Activated T-helper 2 cell treated with anti-CD3 and anti-CD28 coated beads, Interferon-gamma antibody, Interleukin-2, Interleukin-4, amounts not matched to agents 10 μg/mL and 5 μg/mL and 100 μg/mL, durations not matched to agents 14 hours and 24 hours and 36 hours (primary cell): Measurements from ENCODE around the gene MRGPRF. TPM values are rescaled to one million over a fixed set of nuclear protein-coding genes. Genes with fewer than 3 reads are reported as not detected.

Experiments used
- DNase-seq: peaks from one replicate; pipeline ENCODE4 v3.0.0; 2021; ENCODE audit warnings: low spot score
- H3K27ac Mint-ChIP-seq: one replicate; pipeline ENCODE4 v1.8.0; 2021; ENCODE audit warnings: mixed read lengths
- H3K27me3 Mint-ChIP-seq: one replicate; pipeline ENCODE4 v1.8.0; 2021; ENCODE audit warnings: low read depth, mixed read lengths
- H3K36me3 Mint-ChIP-seq: one replicate; pipeline ENCODE4 v1.8.0; 2021; ENCODE audit warnings: low read depth, mixed read lengths
- H3K4me1 Mint-ChIP-seq: one replicate; pipeline ENCODE4 v1.8.0; 2021; ENCODE audit warnings: low read depth, mixed read lengths
- H3K4me3 Mint-ChIP-seq: one replicate; pipeline ENCODE4 v1.8.0; 2021; ENCODE audit warnings: low read depth, mild to moderate bottlenecking, moderate library complexity, mixed read lengths
- H3K9me3 Mint-ChIP-seq: one replicate; pipeline ENCODE4 v1.8.0; 2021; ENCODE audit warnings: mixed read lengths
- intact Hi-C: fragments of 100-400 bp; cut with micrococcal nuclease; formaldehyde crosslinking; loops from one replicate; pipeline ENCODE4 v1.15.1; 2023
- total RNA-seq: library from RNA; stranded (reverse); gene quantifications from 2 replicates; pipeline ENCODE4 v1.2.3, GENCODE V29; 2022

MRGPRF gene
- total RNA-seq, 1 donor from 2014 or later: not detected

DNA sequence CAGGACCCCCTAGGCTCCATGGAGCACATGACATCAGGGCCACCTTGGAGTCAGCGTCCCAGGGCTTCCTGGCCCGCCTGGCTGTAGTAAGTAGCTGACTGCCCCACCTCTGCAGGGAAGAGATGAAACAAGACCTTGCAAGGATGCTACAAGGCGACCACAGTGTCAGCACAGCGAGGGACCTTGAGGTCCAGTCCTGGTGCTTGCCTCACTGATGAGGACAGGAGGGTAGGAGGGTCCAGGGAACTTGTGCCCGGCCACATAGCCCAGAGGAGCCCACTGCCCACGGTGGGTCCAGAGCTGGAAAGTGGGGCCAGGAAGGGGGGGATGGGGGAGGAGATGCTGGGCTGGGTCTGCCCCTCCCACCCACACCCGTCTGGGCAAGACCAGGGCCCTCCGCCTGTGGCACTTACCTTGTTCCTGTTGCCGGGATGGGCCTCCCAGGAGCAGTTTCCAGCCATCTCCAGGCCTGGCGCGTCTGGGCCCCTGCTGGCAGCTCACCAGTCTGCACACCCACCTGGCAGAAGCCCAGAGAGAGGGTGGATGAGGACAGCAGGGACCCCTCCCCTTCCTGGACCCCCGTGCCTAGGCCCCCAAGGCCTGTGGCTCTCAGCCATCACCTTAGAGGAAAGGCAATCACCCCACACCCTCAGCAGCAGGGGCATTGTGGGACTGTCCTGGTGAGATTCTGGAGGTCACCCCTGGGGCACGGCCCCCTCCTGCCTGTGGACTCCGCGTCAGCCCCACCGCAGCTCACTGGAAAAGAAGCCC, 3.4 kb downstream of the MRGPRF start:
- Mint-ChIP-seq H3K27ac (no peak overlapping the region), H3K4me1 (no peaks in the 10 kb centered on the region), H3K27me3 (peaks cover 24% of the 10 kb centered on the region), H3K9me3 (no peaks in the 10 kb centered on the region), H3K4me3 (no peak overlapping the region), H3K36me3 (no peaks in the 10 kb centered on the region)
- DNase-seq: no peak
- intact Hi-C loops: no loop called here

DNA sequence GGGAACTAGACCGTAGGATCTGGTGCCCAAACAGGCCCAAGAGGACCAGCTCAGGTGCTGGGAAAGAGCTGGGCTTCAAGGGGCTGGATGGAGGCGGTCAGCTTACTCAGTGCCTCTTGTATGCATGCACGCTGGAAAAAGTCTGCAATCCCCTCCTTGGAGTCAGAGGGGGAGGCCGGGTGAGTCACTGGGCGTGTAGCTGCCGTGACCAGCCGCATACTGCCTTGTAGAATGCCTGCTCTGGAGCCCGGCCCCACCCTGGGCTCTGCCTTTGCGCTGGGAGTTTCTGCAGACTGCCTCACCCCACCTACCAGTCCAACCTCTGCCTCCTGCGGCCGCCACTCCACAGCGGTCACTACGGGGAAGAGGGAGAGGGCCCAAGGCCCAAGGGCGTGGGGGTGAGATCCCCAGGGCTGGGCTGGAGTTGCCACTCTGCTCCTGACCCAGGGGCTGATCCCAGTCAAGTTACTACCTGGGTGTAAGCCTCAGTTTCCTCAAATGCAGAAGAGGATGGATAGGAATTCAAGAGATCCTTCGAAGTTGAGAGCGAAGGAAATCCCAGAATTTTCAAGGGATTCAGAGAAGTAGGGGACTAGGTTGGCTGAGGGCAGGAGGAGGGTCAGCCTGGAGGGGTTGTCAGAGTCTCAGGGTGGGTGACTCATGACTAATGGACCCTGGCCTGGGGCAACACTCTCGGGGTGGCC, 4.2 kb downstream of the MRGPRF start:
- intact Hi-C loops: no loop called here
- Mint-ChIP-seq H3K36me3 (no peaks in the 10 kb centered on the region), H3K9me3 (no peaks in the 10 kb centered on the region), H3K4me1 (no peaks in the 10 kb centered on the region), H3K27me3 (peaks cover 17% of the 10 kb centered on the region), H3K27ac (no peak overlapping the region), H3K4me3 (no peak overlapping the region)
- DNase-seq: no peak

DNA sequence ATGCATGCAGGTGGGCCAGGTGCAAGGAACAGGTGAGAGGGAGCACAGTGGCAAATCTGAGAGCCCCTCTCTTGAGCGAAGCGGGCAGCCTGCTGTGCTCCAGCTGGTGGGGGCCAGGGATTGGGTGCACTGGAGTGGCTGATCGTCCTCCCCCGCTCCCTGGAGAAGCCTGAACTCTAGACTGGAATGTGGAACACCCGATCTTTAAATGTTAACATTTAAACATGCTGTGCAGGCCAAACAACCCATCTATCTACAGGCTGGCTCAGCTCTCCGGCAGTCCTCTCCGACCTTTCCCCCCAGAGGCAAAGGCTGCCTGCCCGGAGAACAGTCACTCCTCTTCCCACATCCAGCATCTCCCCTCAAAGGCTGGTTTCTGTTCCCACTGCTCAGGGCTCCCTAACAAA, 5.1 kb downstream of the MRGPRF start:
- no peak overlapping the region for H3K4me3 Mint-ChIP-seq
- H3K9me3 Mint-ChIP-seq: no peaks in the 10 kb centered on the region
- no peak overlapping the region for H3K27ac Mint-ChIP-seq
- H3K4me1 Mint-ChIP-seq: no peaks in the 10 kb centered on the region
- intact Hi-C loops: no loop called here
- peaks cover 17% of the 10 kb centered on the region for H3K27me3 Mint-ChIP-seq
- no peaks in the 10 kb centered on the region for H3K36me3 Mint-ChIP-seq
- DNase-seq: no peak

DNA sequence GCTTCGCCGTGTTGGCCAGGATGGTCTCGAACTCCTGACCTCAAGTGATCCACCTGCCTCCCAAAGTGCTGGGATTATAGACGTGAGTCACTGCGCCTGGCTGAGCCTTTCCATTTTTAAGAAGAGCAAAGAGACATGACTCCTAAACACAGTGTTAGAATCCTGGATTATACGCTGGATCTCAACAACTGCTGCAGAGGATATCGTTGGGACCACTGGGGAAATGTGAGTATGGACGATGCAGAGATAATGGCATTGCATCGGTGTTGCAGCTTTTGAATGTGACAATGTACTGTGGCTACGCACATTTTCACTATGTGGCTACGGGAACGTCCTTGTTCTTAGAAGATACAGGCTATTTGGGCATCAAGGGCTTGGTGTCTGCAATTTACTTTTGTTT, 6.2 kb downstream of the MRGPRF start:
- no peak for DNase-seq
- Mint-ChIP-seq H3K4me1 (no peaks in the 10 kb centered on the region), H3K36me3 (no peaks in the 10 kb centered on the region), H3K4me3 (no peak overlapping the region), H3K27ac (no peak overlapping the region), H3K27me3 (peaks cover 9% of the 10 kb centered on the region), H3K9me3 (no peaks in the 10 kb centered on the region)
- intact Hi-C loops: no loop called here

DNA sequence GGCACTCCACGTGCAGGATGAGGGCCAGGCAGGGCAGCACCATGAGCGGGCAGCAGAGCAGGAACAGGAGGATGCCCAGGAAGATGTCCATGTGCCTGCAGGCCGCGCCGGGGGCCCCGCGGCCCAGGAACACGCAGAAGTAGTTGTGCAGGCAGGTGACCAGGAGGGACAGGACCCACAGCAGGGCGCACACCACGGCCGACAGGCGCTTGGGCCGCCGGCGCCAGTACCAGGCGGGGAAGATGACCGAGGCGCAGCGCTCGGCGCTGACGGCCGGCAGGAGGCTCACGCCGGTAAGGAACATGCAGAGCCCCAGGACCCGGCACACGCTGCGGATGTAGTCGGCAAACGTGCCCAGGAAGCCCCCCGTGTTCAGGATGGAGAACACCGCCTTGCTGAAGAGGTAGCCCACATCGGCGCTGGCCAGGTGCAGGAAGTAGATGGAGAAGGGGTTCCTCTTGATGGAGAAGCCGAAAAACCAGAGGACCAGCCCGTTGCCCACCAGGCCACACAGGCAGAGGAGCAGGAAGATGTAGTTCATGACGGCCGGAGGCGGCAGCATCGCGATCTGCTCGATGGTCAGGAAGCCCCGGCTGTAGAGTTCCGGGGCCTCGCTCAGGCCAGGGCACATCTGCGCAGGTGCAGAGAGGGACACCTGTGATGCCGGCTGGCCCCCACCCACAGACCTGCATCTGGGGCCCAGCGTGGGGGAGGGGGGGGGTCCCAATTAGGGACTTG, 7.2 kb downstream of the MRGPRF start:
- Mint-ChIP-seq H3K36me3 (no peaks in the 10 kb centered on the region), H3K4me3 (no peak overlapping the region), H3K27ac (no peak overlapping the region), H3K9me3 (no peaks in the 10 kb centered on the region), H3K27me3 (peaks cover 4% of the 10 kb centered on the region), H3K4me1 (no peaks in the 10 kb centered on the region)
- DNase-seq: no peak
- intact Hi-C loops: no loop called here

DNA sequence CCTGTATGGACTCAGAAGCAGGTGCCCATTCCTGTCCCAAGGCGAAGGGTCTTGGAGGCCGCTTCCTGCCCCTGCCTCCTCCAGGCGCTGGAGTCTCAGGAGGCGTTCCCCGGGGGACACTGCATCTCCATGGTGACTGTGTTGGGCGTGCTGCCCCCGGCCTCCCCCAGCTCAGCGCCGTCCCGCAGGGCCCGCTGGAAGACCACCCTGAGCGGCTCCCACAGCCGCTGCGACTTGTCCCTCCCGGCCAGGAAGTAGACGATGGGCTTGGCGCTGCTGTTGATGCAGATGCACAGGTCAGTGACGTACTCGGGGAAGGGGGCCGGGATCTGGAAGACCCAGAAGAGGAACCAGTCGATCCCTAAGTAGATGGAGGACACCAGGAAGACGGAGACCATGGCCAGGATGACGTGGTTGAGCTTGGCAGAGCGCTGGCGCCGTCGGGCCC, 7.8 kb downstream of the MRGPRF start:
- H3K27me3 Mint-ChIP-seq: peaks cover 4% of the 10 kb centered on the region
- intact Hi-C loops: no loop called here
- no peaks in the 10 kb centered on the region for H3K36me3 Mint-ChIP-seq
- no peak overlapping the region for H3K27ac Mint-ChIP-seq
- no peak for DNase-seq
- no peak overlapping the region for H3K4me3 Mint-ChIP-seq
- no peaks in the 10 kb centered on the region for H3K4me1 Mint-ChIP-seq
- H3K9me3 Mint-ChIP-seq: no peaks in the 10 kb centered on the region

DNA sequence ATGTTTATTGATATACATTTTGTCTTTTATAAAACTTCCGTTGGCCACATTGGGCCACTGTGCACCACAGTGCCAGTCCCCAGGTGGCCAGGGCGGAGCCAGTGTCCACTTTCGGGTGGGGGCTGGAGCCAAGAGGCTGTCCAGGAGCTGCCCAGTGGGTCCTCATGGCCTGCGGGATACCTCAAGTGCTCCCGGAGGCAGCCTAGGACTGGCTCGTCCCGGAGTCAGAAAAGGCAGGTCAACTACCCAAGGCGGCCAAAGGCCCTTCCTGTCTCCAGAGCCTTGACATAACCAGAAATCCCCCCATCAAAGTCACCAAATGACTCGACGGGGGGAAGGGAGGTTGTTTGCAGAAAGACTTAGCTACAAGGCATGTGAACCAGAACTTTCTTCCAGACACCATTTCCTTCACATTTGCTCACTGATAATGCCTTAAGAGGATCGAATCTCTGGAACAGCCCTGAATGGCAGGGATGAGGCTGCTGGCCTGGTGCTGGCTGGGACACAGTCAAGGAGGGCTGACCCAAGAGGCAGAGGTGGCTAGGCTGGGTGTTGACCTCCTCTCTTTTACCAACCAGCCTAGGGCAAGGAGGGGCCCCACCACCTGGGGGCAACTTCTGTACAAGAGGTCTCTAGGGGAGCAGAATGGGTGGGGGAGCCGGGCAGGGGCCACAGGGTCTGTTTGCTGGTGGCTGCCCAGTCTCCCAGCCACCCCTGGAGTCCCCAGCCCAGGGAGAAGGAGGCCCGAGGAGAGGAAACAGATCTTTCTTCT, 8.4 kb downstream of the MRGPRF start:
- Mint-ChIP-seq H3K4me3 (no peak overlapping the region), H3K27ac (no peak overlapping the region), H3K9me3 (no peaks in the 10 kb centered on the region), H3K36me3 (no peaks in the 10 kb centered on the region), H3K27me3 (peaks cover 2% of the 10 kb centered on the region), H3K4me1 (no peaks in the 10 kb centered on the region)
- no peak for DNase-seq
- intact Hi-C loops: no loop called here

DNA sequence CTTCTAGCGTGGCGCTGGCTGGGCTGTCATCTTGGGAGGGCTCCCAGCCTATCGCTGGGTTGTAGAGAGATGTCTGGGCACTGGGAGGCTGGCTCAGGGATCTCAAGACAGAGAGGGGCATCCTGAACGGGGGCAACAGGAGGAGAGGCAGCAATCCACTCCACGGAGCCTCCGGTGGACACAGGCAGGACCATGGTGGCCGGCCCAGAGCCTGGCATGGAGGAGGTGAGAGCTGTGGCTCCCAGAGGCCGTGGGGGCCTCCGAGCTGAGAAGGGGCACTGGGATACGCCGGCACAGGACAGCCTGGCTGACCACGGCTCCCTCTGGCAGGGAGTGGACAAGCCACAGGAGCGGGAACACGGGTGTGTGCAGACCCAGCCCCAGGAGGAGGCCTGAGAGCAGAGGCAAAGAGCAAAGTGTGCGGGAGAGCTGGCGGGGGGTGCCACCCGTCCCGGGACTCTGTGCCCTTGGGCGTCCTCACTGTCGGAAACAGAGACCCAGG, 9.1 kb downstream of the MRGPRF start:
- DNase-seq: no peak
- no peaks in the 10 kb centered on the region for H3K4me1 Mint-ChIP-seq
- intact Hi-C loops: no loop called here
- no peak overlapping the region for H3K4me3 Mint-ChIP-seq
- no peaks in the 10 kb centered on the region for H3K36me3 Mint-ChIP-seq
- H3K27ac Mint-ChIP-seq: no peak overlapping the region
- peaks cover 4% of the 10 kb centered on the region for H3K27me3 Mint-ChIP-seq
- no peaks in the 10 kb centered on the region for H3K9me3 Mint-ChIP-seq

DNA sequence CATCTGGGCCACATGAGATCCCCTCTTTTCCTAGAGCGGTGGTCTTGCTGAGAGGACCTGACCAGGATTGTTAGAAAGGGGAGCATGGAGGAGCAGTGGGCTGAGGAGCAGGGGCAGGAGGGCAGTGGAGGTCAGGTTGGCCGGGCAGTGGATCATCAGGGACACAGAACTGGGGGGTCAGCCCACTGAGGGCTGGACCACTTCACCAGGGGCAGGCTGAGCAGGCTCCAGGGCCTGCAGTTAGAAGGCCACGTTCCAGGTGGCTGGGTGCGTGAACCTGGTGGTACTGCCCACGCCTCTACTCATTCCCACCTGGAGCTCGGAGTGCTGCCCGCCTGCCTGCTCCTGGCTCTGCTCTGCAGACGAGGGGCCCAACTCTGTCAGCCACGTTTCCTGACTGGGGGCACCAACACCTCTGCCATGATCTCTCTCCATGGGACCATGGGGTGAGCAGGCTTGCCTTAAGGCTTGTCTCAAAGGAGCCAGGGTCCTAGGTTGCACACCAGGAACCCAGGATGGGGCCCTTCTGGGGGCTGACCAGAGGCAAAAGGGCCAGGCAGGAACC, 9.7 kb downstream of the MRGPRF start:
- no peaks in the 10 kb centered on the region for H3K9me3 Mint-ChIP-seq
- intact Hi-C loops: no loop called here
- H3K36me3 Mint-ChIP-seq: no peaks in the 10 kb centered on the region
- H3K4me1 Mint-ChIP-seq: no peaks in the 10 kb centered on the region
- DNase-seq: no peak
- no peak overlapping the region for H3K27ac Mint-ChIP-seq
- no peak overlapping the region for H3K4me3 Mint-ChIP-seq
- peaks cover 4% of the 10 kb centered on the region for H3K27me3 Mint-ChIP-seq

DNA sequence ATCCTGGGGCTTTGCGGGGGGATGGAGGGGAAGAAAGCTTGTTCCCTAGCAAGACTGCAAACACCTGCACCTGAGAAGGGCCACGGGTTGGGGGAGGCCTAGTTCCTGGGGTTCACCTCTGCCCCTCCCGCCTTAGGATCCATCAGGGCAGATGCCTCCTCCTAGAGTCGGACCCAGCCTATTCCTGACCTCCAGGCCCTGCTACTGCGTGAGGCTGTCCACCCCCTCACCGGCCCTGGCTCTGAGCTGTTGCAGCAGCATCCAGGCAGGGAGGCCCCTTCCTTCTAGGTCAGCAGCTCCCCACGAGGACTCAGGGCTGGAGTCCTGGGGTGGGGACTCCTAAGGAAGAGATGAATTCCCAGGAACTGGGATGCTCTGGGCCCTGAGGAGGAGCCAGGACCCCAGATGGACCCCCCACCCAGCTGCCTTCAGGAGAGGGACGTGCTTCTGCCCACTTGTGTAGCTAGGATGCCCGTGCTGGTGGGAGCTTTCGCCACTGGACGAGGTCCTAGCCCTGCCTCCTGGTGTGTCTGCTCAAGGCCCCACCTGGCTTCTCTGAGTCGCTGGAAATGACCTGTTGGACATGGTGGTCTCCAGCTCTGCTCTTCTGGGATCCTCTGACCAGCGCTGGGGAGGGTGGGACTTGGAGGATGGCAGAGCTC, 10.3 kb downstream of the MRGPRF start:
- no peak for DNase-seq
- H3K4me1 Mint-ChIP-seq: no peaks in the 10 kb centered on the region
- H3K27me3 Mint-ChIP-seq: peaks cover 4% of the 10 kb centered on the region
- H3K27ac Mint-ChIP-seq: no peak overlapping the region
- H3K9me3 Mint-ChIP-seq: no peaks in the 10 kb centered on the region
- intact Hi-C loops: no loop called here
- no peak overlapping the region for H3K4me3 Mint-ChIP-seq
- H3K36me3 Mint-ChIP-seq: no peaks in the 10 kb centered on the region

DNA sequence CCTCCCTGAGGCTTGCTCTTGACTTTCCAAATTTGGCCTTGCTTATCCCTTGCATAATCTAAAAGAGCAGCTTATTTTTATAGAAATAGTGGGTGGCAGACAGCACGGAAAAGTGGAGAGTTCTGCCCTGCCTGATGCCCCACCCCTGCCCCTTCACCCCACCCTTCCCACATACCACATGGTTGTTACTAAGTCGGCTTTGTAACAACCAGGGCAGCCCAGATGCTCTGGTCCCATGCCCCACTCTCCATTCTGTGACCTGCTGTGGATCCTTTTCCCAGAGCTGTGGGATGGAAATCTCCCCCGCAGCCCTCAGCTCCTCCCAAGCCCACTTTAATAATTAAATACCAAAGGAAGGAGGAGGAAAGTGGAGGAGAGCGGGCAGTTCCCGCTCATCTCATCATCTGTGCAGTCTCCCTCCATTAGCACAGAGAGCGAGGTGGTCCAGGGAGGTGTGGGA, 10.9 kb downstream of the MRGPRF start:
- no peaks in the 10 kb centered on the region for H3K4me1 Mint-ChIP-seq
- DNase-seq: no peak
- H3K36me3 Mint-ChIP-seq: no peaks in the 10 kb centered on the region
- intact Hi-C loops: no loop called here
- no peak overlapping the region for H3K4me3 Mint-ChIP-seq
- peaks cover 2% of the 10 kb centered on the region for H3K27me3 Mint-ChIP-seq
- H3K27ac Mint-ChIP-seq: no peak overlapping the region
- no peaks in the 10 kb centered on the region for H3K9me3 Mint-ChIP-seq
